Neural cell (in vitro differentiated cells): ENCODE results near the gene RNF149. TPM values are rescaled to one million over a fixed set of nuclear protein-coding genes. Genes with fewer than 3 reads are reported as not detected.

Source experiments
- H2AFZ ChIP-seq: fragments of 200-600, 300-800 bp; sonication (generic), shearing (Covaris generic); 2 replicates; pipeline ENCODE4 v1.6.0; 2014; ENCODE audit warnings: low read depth, mild to moderate bottlenecking, antibody characterized with exemption, low read length, moderate library complexity
- H3F3A ChIP-seq: fragments of 200-600 bp; shearing (Covaris generic); 2 replicates; pipeline ENCODE4 v1.6.1; 2016; ENCODE audit warnings: mild to moderate bottlenecking, moderate library complexity, mixed read lengths, antibody characterized with exemption, low read length; ENCODE audit not compliant: insufficient read depth, poor library complexity, severe bottlenecking
- H3K27ac ChIP-seq: fragments of 200-600, 300-800 bp; sonication (generic), shearing (Covaris generic); 2 replicates; pipeline ENCODE4 v1.5.1; 2014; ENCODE audit warnings: mild to moderate bottlenecking, low read length, moderate library complexity
- H3K27me3 ChIP-seq: fragments of 300-800, 200-600 bp; sonication (generic), shearing (Covaris generic); 2 replicates; pipeline ENCODE4 v1.6.0; 2014; ENCODE audit warnings: mild to moderate bottlenecking, low read depth, low read length, moderate library complexity; ENCODE audit not compliant: insufficient read depth
- H3K36me3 ChIP-seq: fragments of 300-800, 200-600 bp; sonication (generic), shearing (Covaris generic); 2 replicates; pipeline ENCODE4 v1.5.1; 2014; ENCODE audit warnings: mild to moderate bottlenecking, antibody characterized with exemption, low read length, moderate library complexity; ENCODE audit not compliant: insufficient read depth
- H3K4me2 ChIP-seq: fragments of 300-800, 200-600 bp; sonication (generic), shearing (Covaris generic); 2 replicates; pipeline ENCODE4 v1.6.0; 2014; ENCODE audit warnings: mild to moderate bottlenecking, low read length
- H3K4me3 ChIP-seq: fragments of 300-800, 200-600 bp; sonication (generic), shearing (Covaris generic); 2 replicates; pipeline ENCODE4 v1.5.1; 2014; ENCODE audit warnings: mild to moderate bottlenecking, low read length, moderate library complexity
- H3K79me2 ChIP-seq: fragments of 200-600 bp; shearing (Covaris generic); replicated peaks from 2 replicates; pipeline ENCODE4 v1.6.0; 2014; ENCODE audit warnings: mild to moderate bottlenecking, low read length, moderate library complexity; ENCODE audit not compliant: insufficient read depth
- H3K9ac ChIP-seq: fragments of 300-800, 200-600 bp; sonication (generic), shearing (Covaris generic); 2 replicates; pipeline ENCODE4 v1.6.1; 2016; ENCODE audit warnings: mild to moderate bottlenecking, low read length, mixed read lengths
- H3K9me2 ChIP-seq: fragments of 200-600 bp; shearing (Covaris generic); 2 replicates; pipeline ENCODE4 v1.6.1; 2016; ENCODE audit warnings: mild to moderate bottlenecking, low read length, mixed read lengths; ENCODE audit not compliant: insufficient read depth
- H3K9me3 ChIP-seq: fragments of 200-600, 300-800 bp; sonication (generic), shearing (Covaris generic); 2 replicates; pipeline ENCODE4 v1.6.1; 2016; ENCODE audit warnings: mild to moderate bottlenecking, mixed run types, low read length, moderate library complexity, mixed read lengths
- H4K20me1 ChIP-seq: fragments of 200-600 bp; shearing (Covaris generic); 2 replicates; pipeline ENCODE4 v1.6.1; 2016; ENCODE audit warnings: mild to moderate bottlenecking, mixed run types; ENCODE audit not compliant: insufficient read depth
- CTCF ChIP-seq: fragments of 450-650 bp; IDR thresholded peaks from 2 replicates; pipeline ENCODE4 v1.5.1; 2014; ENCODE audit warnings: antibody characterized with exemption, mild to moderate bottlenecking, moderate library complexity; ENCODE audit not compliant: poor library complexity, severe bottlenecking
- EP300 ChIP-seq: fragments of 450-650 bp; conservative IDR thresholded peaks from 2 replicates; pipeline ENCODE4 v1.6.1; 2014; ENCODE audit warnings: antibody characterized with exemption, mild to moderate bottlenecking, moderate library complexity; ENCODE audit not compliant: poor library complexity, severe bottlenecking
- EZH2 ChIP-seq: fragments of 200-600, 300-800 bp; shearing (Covaris generic), sonication (generic); IDR thresholded peaks from 2 replicates; pipeline ENCODE4 v1.6.1; 2014; ENCODE audit warnings: antibody characterized with exemption, low read length, borderline replicate concordance, mild to moderate bottlenecking; ENCODE audit not compliant: insufficient read depth, poor library complexity, severe bottlenecking
- MXI1 ChIP-seq: fragments of 450-650 bp; conservative IDR thresholded peaks from 2 replicates; pipeline ENCODE4 v1.6.1; 2014; ENCODE audit warnings: antibody characterized with exemption, mild to moderate bottlenecking; ENCODE audit not compliant: poor library complexity, severe bottlenecking
- POLR2AphosphoS5 ChIP-seq: IDR thresholded peaks from 2 replicates; pipeline ENCODE4 v1.6.1; 2012
- RAD21 ChIP-seq: fragments of 450-650 bp; conservative IDR thresholded peaks from 2 replicates; pipeline ENCODE4 v1.6.1; 2014; ENCODE audit warnings: antibody characterized with exemption, mild to moderate bottlenecking, moderate library complexity
- REST ChIP-seq: IDR thresholded peaks from 2 replicates; pipeline ENCODE4 v1.6.1; 2012; ENCODE audit warnings: borderline replicate concordance
- SMC3 ChIP-seq: fragments of 450-650 bp; conservative IDR thresholded peaks from 2 replicates; pipeline ENCODE4 v1.6.1; 2014; ENCODE audit warnings: antibody characterized with exemption, mild to moderate bottlenecking, moderate library complexity; ENCODE audit not compliant: poor library complexity
- TAF1 ChIP-seq: IDR thresholded peaks from 2 replicates; pipeline ENCODE4 v1.6.1; 2012; ENCODE audit warnings: low read depth
- polyA plus RNA-seq: library from polyadenylated mRNA; depleted of rRNA; stranded (reverse); fragments of >200 nt; gene quantifications from 2 replicates; pipeline ENCODE4 v1.2.3, GENCODE V29; 2014

RNF149 gene
- polyA plus RNA-seq, 1 donor from 2014 or later, result 39.7 TPM

- no peak overlapping the region for H3K9ac ChIP-seq
- no peaks in the 10 kb centered on the region for H3K79me2 ChIP-seq
- H2AFZ ChIP-seq, result no peak overlapping the region
- H3K27ac ChIP-seq, result no peak overlapping the region
- no peaks in the 10 kb centered on the region for H3K9me3 ChIP-seq
- no peaks in the 10 kb centered on the region for H3F3A ChIP-seq
- no peak for TF ChIP-seq TAF1
- no peak for TF ChIP-seq EZH2
- TF ChIP-seq RAD21, result no peak
- TF ChIP-seq MXI1, result no peak
- TF ChIP-seq POLR2AphosphoS5, result no peak
- TF ChIP-seq REST, result no peak
- no peak for TF ChIP-seq CTCF
- TF ChIP-seq EP300, result no peak
- no peak for TF ChIP-seq SMC3
- no peaks in the 10 kb centered on the region for H3K36me3 ChIP-seq
- H4K20me1 ChIP-seq, result no peaks in the 10 kb centered on the region
- no peak overlapping the region for H3K4me3 ChIP-seq
- no peaks in the 10 kb centered on the region for H3K27me3 ChIP-seq
- no peaks in the 10 kb centered on the region for H3K9me2 ChIP-seq
- H3K4me2 ChIP-seq, result no peak overlapping the region
Observed at GRCh38 chr2:101277111-101277510, 31.4 kb downstream of the RNF149 start.

- no peaks in the 10 kb centered on the region for H3F3A ChIP-seq
- H3K9me3 ChIP-seq, result no peaks in the 10 kb centered on the region
- no peak overlapping the region for H3K27ac ChIP-seq
- H4K20me1 ChIP-seq, result no peaks in the 10 kb centered on the region
- TF ChIP-seq REST (no peak), TAF1 (no peak), MXI1 (no peak), RAD21 (no peak), POLR2AphosphoS5 (no peak), CTCF (no peak), EZH2 (no peak), EP300 (no peak), SMC3 (no peak)
- no peak overlapping the region for H3K4me3 ChIP-seq
- no peaks in the 10 kb centered on the region for H3K36me3 ChIP-seq
- H3K27me3 ChIP-seq, result no peaks in the 10 kb centered on the region
- H3K9ac ChIP-seq, result no peak overlapping the region
- no peaks in the 10 kb centered on the region for H3K9me2 ChIP-seq
- H2AFZ ChIP-seq, result no peak overlapping the region
- H3K79me2 ChIP-seq, result no peaks in the 10 kb centered on the region
- no peak overlapping the region for H3K4me2 ChIP-seq
Observed at GRCh38 chr2:101274142-101274541, 34.4 kb downstream of the RNF149 start.
